GM21717 (cell line): ENCODE results near the gene VAMP4.
"Not testable (repeated sequence)": the region's sequence is repeated elsewhere in the genome, so short reads cannot be mapped to it uniquely, and the experiment has no call there.

Experiments used
- ATAC-seq: cut with Tn5 transposase; IDR thresholded peaks from one replicate; pipeline ENCODE4 v1.9.1; 2021; ENCODE audit warnings: mild to moderate bottlenecking, moderate library complexity; ENCODE audit not compliant: unreplicated experiment

VAMP4 gene

DNA sequence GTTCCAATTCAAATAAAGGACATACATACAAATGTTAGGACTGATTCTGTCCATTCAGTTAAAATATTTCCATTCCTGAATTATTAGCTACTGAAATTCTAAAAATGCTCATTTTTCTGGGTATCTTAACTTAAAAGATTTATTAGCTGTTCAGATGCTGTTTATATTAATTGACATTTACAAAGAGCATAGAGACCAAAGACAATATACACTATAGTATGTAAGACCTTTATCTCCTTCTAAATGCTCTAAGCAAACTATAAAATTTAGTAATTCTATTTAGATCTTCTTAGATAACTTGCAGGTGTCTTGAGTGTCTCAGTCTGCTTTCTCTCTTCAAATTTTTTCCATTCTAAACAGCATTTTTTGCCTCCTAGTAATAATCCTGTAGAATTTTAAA, 39.3 kb downstream of the VAMP4 start:
- no peak for ATAC-seq

GRCh38 chr1:171699531-171699930, 42.3 kb downstream of the VAMP4 start:
- no peak for ATAC-seq

GRCh38 chr1:171695772-171696171, 46.1 kb downstream of the VAMP4 start:
- not testable (repeated sequence) for ATAC-seq

DNA sequence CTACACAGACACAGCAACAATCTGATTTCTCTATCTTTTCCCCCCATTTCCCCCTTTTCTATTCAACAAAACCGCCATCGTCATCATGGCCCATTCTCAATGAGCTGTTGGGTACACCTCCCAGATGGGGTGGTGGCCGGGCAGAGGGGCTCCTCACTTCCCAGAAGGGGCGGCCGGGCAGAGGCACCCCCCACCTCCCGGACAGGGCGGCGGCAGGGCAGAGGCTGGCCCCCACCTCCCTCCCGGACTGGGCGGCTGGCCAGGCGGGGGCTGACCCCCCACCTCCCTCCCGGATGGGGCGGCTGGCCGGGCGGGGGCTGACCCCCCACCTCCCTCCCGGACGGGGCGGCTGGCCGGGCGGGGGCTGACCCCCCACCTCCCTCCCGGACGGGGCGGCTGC, 48.3 kb downstream of the VAMP4 start:
- not testable (repeated sequence) for ATAC-seq

DNA sequence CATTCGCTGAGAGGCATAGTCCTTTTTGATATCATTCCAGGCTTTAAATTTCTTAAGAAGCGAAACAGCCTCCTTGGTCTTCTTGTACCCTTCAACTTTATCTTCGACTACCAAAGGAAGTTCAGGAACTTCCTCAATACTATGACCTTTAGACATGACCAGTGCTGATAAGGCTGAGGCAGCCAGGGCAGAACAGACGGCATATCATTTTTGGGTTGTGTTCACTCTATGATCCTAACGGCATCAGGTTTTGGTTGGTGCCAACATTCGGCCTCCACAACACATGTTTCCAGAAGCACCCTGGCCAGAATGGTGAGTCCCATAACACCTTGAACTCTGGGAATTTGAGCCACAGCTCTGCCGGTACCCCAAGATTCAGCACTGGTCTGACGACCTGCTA, 58.0 kb downstream of the VAMP4 start:
- ATAC-seq: no peak

DNA sequence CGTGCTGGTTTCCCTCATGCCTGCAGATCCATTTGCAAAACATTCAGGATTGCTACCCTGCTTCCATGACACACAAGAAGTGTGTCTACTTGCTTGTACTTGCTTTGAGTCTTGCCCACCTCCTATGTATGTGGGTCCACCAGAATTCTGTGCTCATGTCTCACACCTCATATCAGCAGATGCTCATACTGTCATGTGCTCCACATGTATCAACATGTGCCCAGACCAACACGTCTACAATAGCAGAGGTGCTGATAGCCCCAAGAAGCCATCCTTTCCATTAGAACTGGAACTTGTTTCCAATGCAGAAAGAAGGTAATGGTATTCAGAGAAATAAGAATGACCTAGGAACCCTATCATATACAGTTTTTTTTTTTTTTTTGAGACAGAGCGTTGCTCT, 61.5 kb downstream of the VAMP4 start:
- ATAC-seq: no peak

DNA sequence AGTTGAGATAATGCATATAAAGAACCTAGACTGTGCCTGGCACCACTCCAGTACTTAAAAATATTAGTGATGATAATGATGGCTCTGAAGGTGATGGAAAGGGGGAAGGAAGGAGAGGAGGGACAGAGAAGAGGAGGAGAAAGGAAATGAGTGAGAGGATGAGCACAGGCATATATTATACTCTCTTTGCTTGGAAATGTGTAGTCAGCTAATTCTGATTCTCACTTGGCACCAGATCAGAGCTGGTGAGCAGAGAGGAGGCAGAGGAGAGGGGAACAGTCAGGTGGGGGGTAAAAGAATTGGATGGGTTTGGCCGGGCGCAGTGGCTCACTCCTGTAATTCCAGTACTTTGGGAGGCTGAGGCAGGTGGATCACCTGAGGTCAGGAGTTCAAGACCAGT, 65.0 kb downstream of the VAMP4 start:
- ATAC-seq: no peak

GRCh38 chr1:171674431-171675405, 67.1 kb downstream of the VAMP4 start:
- ATAC-seq: no peak

GRCh38 chr1:171670739-171671138, 71.1 kb downstream of the VAMP4 start:
- ATAC-seq: no peak

DNA sequence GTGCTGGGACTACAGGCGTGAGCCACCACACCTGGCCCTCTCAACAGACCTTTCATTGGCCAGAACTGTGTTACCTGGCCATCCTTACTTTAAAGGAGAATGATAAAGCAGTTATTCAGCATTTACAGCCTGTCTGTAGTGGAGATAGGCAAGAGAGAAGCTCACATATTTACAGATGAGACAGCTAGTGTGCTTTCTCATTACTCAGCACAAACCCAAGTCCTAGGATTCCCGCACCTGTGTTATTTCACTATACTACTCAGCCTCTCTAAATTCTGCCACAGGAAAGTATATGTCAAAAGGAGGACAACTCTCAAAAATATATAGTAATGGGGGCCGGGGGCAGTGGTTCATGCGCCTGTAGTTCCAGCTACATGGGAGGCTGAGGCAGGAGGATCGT, 73.5 kb downstream of the VAMP4 start:
- no peak for ATAC-seq

- no peak for ATAC-seq
Observed at GRCh38 chr1:171666114-171666769, 75.6 kb downstream of the VAMP4 start.

DNA sequence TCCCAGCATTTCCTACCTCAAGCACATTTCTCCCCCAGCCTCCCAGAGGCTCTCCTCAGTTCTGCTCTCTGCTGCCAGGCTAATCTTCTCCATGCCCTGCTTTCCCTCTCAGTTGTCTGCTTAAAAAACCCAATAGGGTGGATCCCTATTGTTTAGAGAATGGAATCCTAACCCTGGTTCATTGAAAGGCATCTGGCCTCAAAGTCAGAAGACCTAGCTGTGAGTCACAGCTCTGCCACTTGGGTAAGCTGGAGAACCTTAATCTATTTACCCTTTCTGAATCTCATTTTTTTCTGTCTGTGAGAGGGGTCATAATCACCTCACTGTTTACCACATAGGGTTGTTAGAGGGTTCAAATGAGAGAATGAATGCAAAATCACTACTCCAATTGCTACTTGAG, 76.9 kb downstream of the VAMP4 start:
- no peak for ATAC-seq

- no peak for ATAC-seq
Observed at GRCh38 chr1:171663854-171664575, 77.8 kb downstream of the VAMP4 start.

DNA sequence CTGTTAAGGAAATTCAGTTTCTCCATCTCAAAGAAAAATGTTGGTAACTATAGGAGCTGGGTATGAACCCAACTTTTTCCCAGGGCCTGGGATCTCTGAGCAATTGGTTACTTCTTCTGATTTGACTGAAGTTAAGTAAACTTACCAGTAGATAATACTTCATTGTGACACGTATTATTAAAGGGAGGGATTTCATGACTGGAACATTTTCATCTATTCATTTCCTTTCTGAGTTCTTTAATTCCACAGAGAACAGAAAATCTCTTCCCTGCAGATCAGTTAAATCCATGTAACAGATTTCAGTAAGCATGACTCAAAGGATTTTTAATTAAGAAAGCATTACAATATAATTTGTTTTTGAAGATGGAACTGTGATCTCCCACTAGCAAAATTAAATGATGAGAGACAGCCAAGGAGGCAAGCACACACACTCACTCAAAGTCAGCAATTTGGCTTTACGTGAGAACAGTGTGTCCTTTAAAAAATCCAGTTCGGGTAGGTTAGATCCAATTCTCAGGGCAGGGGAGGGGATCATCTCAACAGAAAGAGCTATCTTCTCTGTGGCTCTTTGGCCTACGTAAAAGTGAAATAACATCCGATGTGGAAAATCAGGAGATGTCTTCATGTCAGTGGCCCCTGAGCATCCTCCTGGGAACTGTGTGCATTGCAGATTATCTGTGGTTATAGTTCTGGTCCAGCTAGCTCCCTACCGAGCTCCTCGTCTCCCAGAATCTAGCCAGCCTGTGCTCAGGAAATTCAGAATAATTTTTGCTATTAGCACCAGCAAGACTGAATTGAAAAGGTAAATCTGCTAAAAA, 78.6 kb downstream of the VAMP4 start:
- no peak for ATAC-seq

DNA sequence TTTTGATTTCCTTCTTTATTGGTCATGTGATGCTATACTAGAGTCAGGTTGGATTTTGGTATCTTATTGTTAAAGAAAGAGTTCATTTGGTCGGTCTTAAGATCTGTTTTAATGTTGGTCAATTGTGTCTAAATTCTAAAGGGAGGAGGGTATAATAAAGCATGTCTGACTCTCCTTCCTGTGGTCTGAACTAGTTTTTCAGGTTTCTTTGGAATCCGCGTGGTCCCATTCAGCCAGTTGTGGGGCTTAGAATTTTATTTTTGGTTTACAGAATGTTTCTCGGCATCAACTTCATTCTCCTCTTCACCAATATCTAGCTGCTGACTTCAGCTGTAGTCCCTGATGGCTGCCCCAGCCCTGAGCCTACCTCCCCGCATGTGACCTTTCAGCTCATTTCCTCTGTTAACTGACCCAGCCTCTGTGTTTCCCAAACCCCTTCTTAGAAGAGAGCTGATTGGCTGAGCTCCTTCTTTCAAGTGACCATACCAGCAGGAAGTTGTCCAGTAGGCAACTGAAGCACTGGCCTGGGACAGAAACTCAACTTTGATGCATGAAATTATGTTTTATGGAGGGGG, 80.7 kb downstream of the VAMP4 start:
- ATAC-seq: no peak

- ATAC-seq: not testable (repeated sequence)
Observed at GRCh38 chr1:171656206-171656605, 85.7 kb downstream of the VAMP4 start.

DNA sequence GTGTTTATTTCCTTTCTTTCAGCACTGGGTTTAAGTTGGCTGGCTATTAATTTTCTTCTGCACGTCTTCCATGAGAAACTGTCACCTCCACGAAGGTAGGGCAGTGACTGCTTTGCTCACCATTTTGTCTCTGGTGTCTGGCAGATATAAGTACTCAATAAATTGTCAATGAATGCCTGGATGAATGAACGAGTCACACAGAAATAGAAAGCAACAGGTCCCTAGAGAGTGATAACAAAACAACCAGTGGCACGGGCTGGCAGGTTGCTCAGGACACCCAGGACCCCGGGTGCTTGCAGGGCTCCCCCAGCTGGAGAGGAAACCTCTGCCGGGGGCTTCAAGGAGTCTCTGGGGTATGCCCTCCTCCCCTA, 86.1 kb downstream of the VAMP4 start:
- ATAC-seq: no peak

GRCh38 chr1:171654942-171655745, 86.7 kb downstream of the VAMP4 start:
- no peak for ATAC-seq

DNA sequence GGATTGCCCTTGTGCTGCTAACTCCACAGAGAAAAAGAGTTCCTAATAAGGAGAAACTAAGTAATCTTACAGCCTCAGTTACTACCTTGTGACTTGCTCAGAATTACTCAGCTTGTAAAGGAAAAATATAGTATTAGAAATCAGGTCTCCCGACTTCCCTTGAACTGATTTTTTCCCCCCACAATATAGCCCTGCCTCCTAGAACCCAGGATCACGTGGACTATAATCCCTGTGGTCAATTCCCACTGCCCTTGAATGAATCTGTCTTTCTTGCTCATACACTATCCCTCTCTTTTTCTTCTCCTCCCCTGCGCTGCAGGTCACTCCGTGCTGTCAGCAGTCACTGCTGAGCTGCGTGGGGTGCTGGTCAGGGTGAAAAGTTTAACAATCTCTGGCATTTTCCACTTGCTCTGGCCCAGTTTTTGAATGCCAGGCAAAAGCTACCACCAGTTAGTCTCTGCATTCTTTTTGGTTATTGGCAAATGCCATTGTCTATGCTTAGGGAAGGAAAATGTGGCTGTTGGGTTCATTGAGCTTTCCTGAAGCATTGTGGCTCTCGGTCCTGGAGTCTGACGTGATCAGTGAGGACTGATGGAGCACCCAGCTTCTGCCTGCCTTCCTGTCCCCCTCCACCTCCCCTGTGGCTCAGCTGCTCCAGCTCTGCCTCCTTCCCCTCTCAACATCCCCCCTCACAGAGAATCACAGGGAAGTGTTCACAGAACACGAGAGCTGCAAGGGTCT, 87.5 kb downstream of the VAMP4 start:
- no peak for ATAC-seq
